Activated CD4-positive, alpha-beta T cell treated with anti-CD3 and anti-CD28 coated beads, Interleukin-2, amount 10 ng/mL, durations not matched to agents 7 days and 5 days (primary cell): ENCODE data around the gene ADORA2A. TPM values are rescaled to one million over a fixed set of nuclear protein-coding genes. Genes with fewer than 3 reads are reported as not detected.
A peak's percentile ranks its signal among the peaks of the same experiment; 100 is the strongest.

Experiments used
- CTCF ChIA-PET: fragments of 350-600 bp; sonication (Branson Sonifier 250); formaldehyde crosslinking; loops from one replicate; lab custom pipeline; 2021; ENCODE audit warnings: antibody characterized with exemption; lab: Charles Lee
- POLR2A ChIA-PET: fragments of 350-600 bp; sonication (Branson Sonifier 250); formaldehyde crosslinking; loops from one replicate; lab custom pipeline; 2021; ENCODE audit warnings: antibody characterized with exemption; lab: Charles Lee
- DNase-seq: peaks from one replicate; pipeline ENCODE4 v3.0.0-alpha.2; 2020
- H3K27ac Mint-ChIP-seq: one replicate; pipeline ENCODE4 v1.8.0; 2021; ENCODE audit warnings: mild to moderate bottlenecking, moderate library complexity, mixed read lengths
- H3K27me3 Mint-ChIP-seq: one replicate; pipeline ENCODE4 v1.8.0; 2021; ENCODE audit warnings: mixed read lengths
- H3K36me3 Mint-ChIP-seq: one replicate; pipeline ENCODE4 v1.8.0; 2021; ENCODE audit warnings: low read depth, mixed read lengths
- H3K4me1 Mint-ChIP-seq: one replicate; pipeline ENCODE4 v1.8.0; 2021; ENCODE audit warnings: mixed read lengths
- H3K4me3 Mint-ChIP-seq: one replicate; pipeline ENCODE4 v1.8.0; 2021; ENCODE audit warnings: mild to moderate bottlenecking, moderate library complexity, mixed read lengths
- H3K9me3 Mint-ChIP-seq: one replicate; pipeline ENCODE4 v1.8.0; 2021; ENCODE audit warnings: mixed read lengths
- total RNA-seq, 2 experiments: library from RNA; stranded (reverse); gene quantifications; one replicate each; pipeline ENCODE4 v1.2.3, GENCODE V29; 2021

ADORA2A gene
- total RNA-seq, 2 experiments from 2014 or later: 25.3 to 29.0 TPM

- peaks cover 10% of the 10 kb centered on the region for H3K36me3 Mint-ChIP-seq
- peak overlapping the region; percentile 78 for H3K27ac Mint-ChIP-seq
- ChIA-PET POLR2A (no interaction called here), CTCF (interaction anchor here (1.6 kb wide), 1 partner anchor 17 kb away, joined by 5 read pairs; no protein-coding TSS in a partner anchor)
- DNase-seq: no peak
- no peaks in the 10 kb centered on the region for H3K9me3 Mint-ChIP-seq
- peaks cover 47% of the 10 kb centered on the region for H3K4me1 Mint-ChIP-seq
- H3K4me3 Mint-ChIP-seq: no peak overlapping the region
- no peaks in the 10 kb centered on the region for H3K27me3 Mint-ChIP-seq
These were observed 20.8 kb upstream of the ADORA2A start for GRCh38 chr22:24406322-24407277.

- Mint-ChIP-seq H3K4me3 (no peak overlapping the region), H3K9me3 (no peaks in the 10 kb centered on the region), H3K36me3 (peaks cover 10% of the 10 kb centered on the region), H3K27me3 (no peaks in the 10 kb centered on the region), H3K27ac (peak overlapping the region; percentile 78), H3K4me1 (peaks cover 42% of the 10 kb centered on the region)
- POLR2A ChIA-PET: no interaction called here
- DNase-seq: no peak
- CTCF ChIA-PET: interaction anchor here (1.6 kb wide), 1 partner anchor 17 kb away, joined by 5 read pairs; no protein-coding TSS in a partner anchor
These were observed 20.1 kb upstream of the ADORA2A start for GRCh38 chr22:24407278-24407665.

- Mint-ChIP-seq H3K27me3 (no peaks in the 10 kb centered on the region), H3K4me3 (no peak overlapping the region), H3K36me3 (peaks cover 10% of the 10 kb centered on the region), H3K4me1 (peaks cover 39% of the 10 kb centered on the region), H3K27ac (peak overlapping the region; percentile 78), H3K9me3 (no peaks in the 10 kb centered on the region)
- CTCF ChIA-PET: interaction anchor here (0.6 to 1.6 kb wide), 2 partner anchors 16 to 62 kb away, joined by 3 to 5 read pairs; no protein-coding TSS in a partner anchor
- POLR2A ChIA-PET: no interaction called here
- no peak for DNase-seq
These were observed 19.5 kb upstream of the ADORA2A start for GRCh38 chr22:24407884-24408283.

- DNase-seq: no peak
- Mint-ChIP-seq H3K4me3 (no peak overlapping the region), H3K27me3 (no peaks in the 10 kb centered on the region), H3K4me1 (peaks cover 39% of the 10 kb centered on the region), H3K27ac (no peak overlapping the region), H3K36me3 (peaks cover 10% of the 10 kb centered on the region), H3K9me3 (no peaks in the 10 kb centered on the region)
- ChIA-PET CTCF (interaction anchor here (0.6 to 1.8 kb wide), 3 partner anchors 9 to 168 kb away, joined by 3 to 6 read pairs (median 3); no protein-coding TSS in a partner anchor), POLR2A (no interaction called here)
These were observed 18.8 kb upstream of the ADORA2A start for GRCh38 chr22:24408630-24409029.

- no peak overlapping the region for H3K27ac Mint-ChIP-seq
- H3K4me1 Mint-ChIP-seq: peaks cover 39% of the 10 kb centered on the region
- no peak overlapping the region for H3K4me3 Mint-ChIP-seq
- no peak for DNase-seq
- H3K27me3 Mint-ChIP-seq: no peaks in the 10 kb centered on the region
- H3K36me3 Mint-ChIP-seq: peaks cover 6% of the 10 kb centered on the region
- POLR2A ChIA-PET: interaction anchor here (0.7 kb wide), 2 partner anchors 69 to 643 kb away, joined by 3 read pairs; no protein-coding TSS in a partner anchor
- no peaks in the 10 kb centered on the region for H3K9me3 Mint-ChIP-seq
- CTCF ChIA-PET: interaction anchor here (1.8 kb wide), 1 partner anchor 10 kb away, joined by 6 read pairs; no protein-coding TSS in a partner anchor
These were observed 17.7 kb upstream of the ADORA2A start for GRCh38 chr22:24409707-24410106.

- H3K4me1 Mint-ChIP-seq: peaks cover 39% of the 10 kb centered on the region
- H3K9me3 Mint-ChIP-seq: no peaks in the 10 kb centered on the region
- no peaks in the 10 kb centered on the region for H3K27me3 Mint-ChIP-seq
- no peak overlapping the region for H3K4me3 Mint-ChIP-seq
- ChIA-PET POLR2A (interaction anchor here (0.7 kb wide), 1 partner anchor 644 kb away, joined by 3 read pairs; no protein-coding TSS in a partner anchor), CTCF (interaction anchor here (1.8 to 3.4 kb wide), 2 partner anchors 10 to 13 kb away, joined by 6 to 18 read pairs; no protein-coding TSS in a partner anchor)
- DNase-seq: no peak
- H3K27ac Mint-ChIP-seq: peak overlapping the region; percentile 78
- H3K36me3 Mint-ChIP-seq: peaks cover 6% of the 10 kb centered on the region
These were observed 17.1 kb upstream of the ADORA2A start for GRCh38 chr22:24410110-24410856.

- Mint-ChIP-seq H3K4me3 (no peak overlapping the region), H3K27me3 (no peaks in the 10 kb centered on the region), H3K4me1 (peaks cover 38% of the 10 kb centered on the region), H3K27ac (no peak overlapping the region), H3K9me3 (no peaks in the 10 kb centered on the region), H3K36me3 (peaks cover 5% of the 10 kb centered on the region)
- no peak for DNase-seq
- ChIA-PET POLR2A (no interaction called here), CTCF (interaction anchor here (3.4 kb wide), 1 partner anchor 12 kb away, joined by 18 read pairs; no protein-coding TSS in a partner anchor)
These were observed 16.0 kb upstream of the ADORA2A start for GRCh38 chr22:24411256-24412004.

GRCh38 chr22:24412274-24412673 lies 15.1 kb upstream of the ADORA2A start:
- Mint-ChIP-seq H3K4me1 (peaks cover 30% of the 10 kb centered on the region), H3K9me3 (no peaks in the 10 kb centered on the region), H3K4me3 (no peak overlapping the region), H3K36me3 (peaks cover 2% of the 10 kb centered on the region), H3K27ac (no peak overlapping the region), H3K27me3 (no peaks in the 10 kb centered on the region)
- ChIA-PET CTCF (interaction anchor here (0.5 to 3.4 kb wide), 2 partner anchors 11 to 116 kb away, joined by 4 to 18 read pairs; no protein-coding TSS in a partner anchor), POLR2A (no interaction called here)
- no peak for DNase-seq

GRCh38 chr22:24413271-24413670 lies 14.1 kb upstream of the ADORA2A start:
- ChIA-PET CTCF (interaction anchor here (3.4 kb wide), 1 partner anchor 10 kb away, joined by 18 read pairs; no protein-coding TSS in a partner anchor), POLR2A (no interaction called here)
- H3K36me3 Mint-ChIP-seq: peaks cover 2% of the 10 kb centered on the region
- H3K4me3 Mint-ChIP-seq: no peak overlapping the region
- peaks cover 20% of the 10 kb centered on the region for H3K4me1 Mint-ChIP-seq
- no peak for DNase-seq
- H3K27me3 Mint-ChIP-seq: no peaks in the 10 kb centered on the region
- H3K27ac Mint-ChIP-seq: no peak overlapping the region
- H3K9me3 Mint-ChIP-seq: no peaks in the 10 kb centered on the region

- no peak for DNase-seq
- no peaks in the 10 kb centered on the region for H3K9me3 Mint-ChIP-seq
- ChIA-PET CTCF (interaction anchor here (3.4 kb wide), 1 partner anchor 9 kb away, joined by 18 read pairs; no protein-coding TSS in a partner anchor), POLR2A (no interaction called here)
- peaks cover 16% of the 10 kb centered on the region for H3K4me1 Mint-ChIP-seq
- H3K36me3 Mint-ChIP-seq: peaks cover 2% of the 10 kb centered on the region
- H3K4me3 Mint-ChIP-seq: no peak overlapping the region
- H3K27ac Mint-ChIP-seq: no peak overlapping the region
- H3K27me3 Mint-ChIP-seq: no peaks in the 10 kb centered on the region
These were observed 13.5 kb upstream of the ADORA2A start for GRCh38 chr22:24413736-24414385.

GRCh38 chr22:24414523-24414922 lies 12.9 kb upstream of the ADORA2A start:
- DNase-seq: no peak
- Mint-ChIP-seq H3K4me1 (peaks cover 12% of the 10 kb centered on the region), H3K27me3 (no peaks in the 10 kb centered on the region), H3K4me3 (no peak overlapping the region), H3K27ac (no peak overlapping the region), H3K9me3 (no peaks in the 10 kb centered on the region), H3K36me3 (peaks cover 2% of the 10 kb centered on the region)
- POLR2A ChIA-PET: no interaction called here
- CTCF ChIA-PET: interaction anchor here (2.0 kb wide), 1 partner anchor 9 kb away, joined by 5 read pairs; no protein-coding TSS in a partner anchor
